Measurements from ENCODE around the gene COL4A6. TPM values are rescaled to one million over a fixed set of nuclear protein-coding genes. Genes with fewer than 3 reads are reported as not detected.

COL4A6 gene
- total and polyA plus RNA-seq, 2 of the 4 experiments (the other 2 are of a cell fraction): 0.36 to 0.74 TPM

DNA sequence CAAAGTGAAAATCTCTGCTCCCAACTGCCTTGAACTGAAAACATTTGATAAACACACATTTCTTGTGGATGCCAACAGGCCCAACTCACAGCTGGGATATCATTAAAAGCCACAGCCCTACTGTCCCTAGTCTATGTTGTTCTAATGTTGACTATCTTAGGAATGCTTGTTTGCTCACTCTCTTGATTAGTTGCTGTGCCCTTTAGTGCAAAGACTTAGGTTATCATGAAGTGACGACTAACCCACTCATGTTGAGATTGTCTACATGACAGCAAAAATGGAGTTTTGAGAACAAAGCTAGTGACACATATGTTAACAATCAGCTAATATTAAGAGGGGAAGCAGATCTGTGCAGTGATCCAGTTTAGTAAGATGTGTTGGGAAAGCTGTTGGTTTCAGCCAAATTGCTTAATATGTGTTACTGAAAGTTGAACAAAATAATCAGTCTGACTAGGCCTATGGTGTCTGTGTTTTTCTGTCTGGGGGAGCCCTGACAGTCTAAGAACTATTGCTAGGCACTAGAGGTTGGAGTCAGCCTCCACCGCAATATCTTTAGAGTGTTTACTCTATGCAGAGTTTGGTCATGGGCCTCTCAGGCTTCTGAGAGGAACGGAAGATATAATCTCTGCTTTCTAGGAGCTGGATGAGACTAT, 221.2 kb downstream of the COL4A6 start:
- Histone ChIP-seq H3K18ac (ENCODE audit: low read depth, low read length) (no peak overlapping the region), H3K9me1 (ENCODE audit: insufficient read depth, low read length) (no peaks in the 10 kb centered on the region; the same call in 1 of the 2 replicates), H4K20me1 (ENCODE audit: insufficient read depth, low read length) (no peaks in the 10 kb centered on the region), H3K4me3 (ENCODE audit: insufficient read depth, low read depth, low read length) (no peak overlapping the region), H3K27ac (ENCODE audit: insufficient read depth, low read length) (peak overlapping the region; percentile 37; the same call in 1 of the 2 replicates), H3K4ac (ENCODE audit: low read depth, low read length) (no peak overlapping the region), H3K9ac (ENCODE audit: low read depth, low read length) (no peak overlapping the region), H2BK15ac (ENCODE audit: low read depth, low read length) (no peak overlapping the region), H3K4me1 (ENCODE audit: control insufficient read depth, insufficient read depth, low read length) (peaks cover 2% of the 10 kb centered on the region; the same call in 1 of the 2 replicates), H3K36me3 (ENCODE audit: control insufficient read depth, insufficient read depth, low read length) (no peaks in the 10 kb centered on the region), H3K9me3 (ENCODE audit: control insufficient read depth, insufficient read depth, low read length) (no peaks in the 10 kb centered on the region), H2AFZ (replicated peaks; ENCODE audit: low read length, poor library complexity) (no peak overlapping the region), H3K56ac (ENCODE audit: extremely low read depth, insufficient read depth, low read length) (no peak overlapping the region), H3K79me1 (ENCODE audit: low read depth in 1 of 2, low read length in 2 of 2) (no peaks in the 10 kb centered on the region), H2AK5ac (ENCODE audit: low read depth, low read length) (no peak overlapping the region), H2BK20ac (ENCODE audit: low read depth, low read length) (no peak overlapping the region), H4K8ac (ENCODE audit: low read depth in 2 of 2, low read length in 2 of 2) (no peak overlapping the region), H4K5ac (ENCODE audit: low read depth, low read length) (no peak overlapping the region), H3K4me2 (ENCODE audit: low read depth, low read length) (peak overlapping the region; percentile 25; the same call in 1 of the 2 replicates), H3K23ac (ENCODE audit: low read depth, low read length) (no peak overlapping the region), H4K91ac (ENCODE audit: insufficient read depth, low read depth, low read length) (no peak overlapping the region), H2AK9ac (replicated peaks; ENCODE audit: low read depth, low read length, poor library complexity) (no peak overlapping the region), H2BK120ac (ENCODE audit: low read depth, low read length) (no peak overlapping the region; the same call in 1 of the 2 replicates), H3K27me3 (ENCODE audit: control insufficient read depth, insufficient read depth, low read length) (peaks cover 17% of the 10 kb centered on the region), H3K14ac (replicated peaks; ENCODE audit: low read depth, low read length) (no peak overlapping the region), H2BK5ac (ENCODE audit: low read depth, low read length, poor library complexity, severe bottlenecking) (peak overlapping the region; percentile 35)
- TF ChIP-seq CHD1 (IDR thresholded peaks at IDR 0.05; ENCODE audit: low read depth, low read length): no peak
- no peak for TF ChIP-seq RFX5 (IDR thresholded peaks at IDR 0.05; ENCODE audit: low read depth, low read length)
- TF ChIP-seq NFE2L2 (IDR thresholded peaks at IDR 0.05; ENCODE audit: low read depth, low read length): no peak
- no peak for TF ChIP-seq MAFK (IDR thresholded peaks at IDR 0.05; ENCODE audit: low read depth, low read length)
- peak; percentile 60 for ATAC-seq (ENCODE audit: low read depth)
- in situ Hi-C loops (cut with MboI; ENCODE audit: low sequenced_read_pairs): no loop called here
- dilution Hi-C loops (cut with HindIII; ENCODE audit: low sequenced_read_pairs, unreplicated experiment): no loop called here
- DNase-seq: no peak
- BruUV-seq (replicated peaks): no TSS peak
- ChIA-PET CTCF (interaction anchor here (1.1 kb wide), 1 partner anchor 7 kb away, joined by 3 read pairs; no protein-coding TSS in a partner anchor), POLR2A (ENCODE audit: unreplicated experiment) (no interaction called here)
- no CpG with 5 or more reads among the region's 3 CpGs for WGBS, 2 experiments (ENCODE audit: extremely low coverage in 2 of 2, insufficient read length in 1 of 2)
- intact Hi-C loops (cut with micrococcal nuclease): no loop called here
